ENCODE data around the gene FAM149B1. TPM values are rescaled to one million over a fixed set of nuclear protein-coding genes. Genes with fewer than 3 reads are reported as not detected.

The FAM149B1 gene
- total RNA-seq, 1 donor from 2014 or later: 23.5 TPM

GRCh38 chr10:73205081-73205480, 37.2 kb downstream of the FAM149B1 start:
- DNase-seq: no peak
- Histone ChIP-seq H3K36me3 (peaks cover 12% of the 10 kb centered on the region), H3K9me3 (no peaks in the 10 kb centered on the region), H3K27ac (no peak overlapping the region), H3K4me3 (no peak overlapping the region), H3K4me1 (no peaks in the 10 kb centered on the region), H3K27me3 (ENCODE audit: low read depth) (no peaks in the 10 kb centered on the region)
- no peak for ATAC-seq
- intact Hi-C loops (cut with DNase I): no loop called here
- no peak for TF ChIP-seq CTCF (IDR thresholded peaks at IDR 0.05)

- H3K4me3 ChIP-seq: no peak overlapping the region
- DNase-seq (no peak), ATAC-seq (peak; percentile 46 to 51)
- H3K36me3 ChIP-seq: peaks cover 15% of the 10 kb centered on the region
- intact Hi-C loops (cut with DNase I): no loop called here
- H3K9me3 ChIP-seq: no peaks in the 10 kb centered on the region
- no peaks in the 10 kb centered on the region for H3K27me3 ChIP-seq (ENCODE audit: low read depth)
- H3K27ac ChIP-seq: no peak overlapping the region
- no peak for TF ChIP-seq CTCF (IDR thresholded peaks at IDR 0.05)
- H3K4me1 ChIP-seq: no peaks in the 10 kb centered on the region
Observed at GRCh38 chr10:73205890-73206289, 38.0 kb downstream of the FAM149B1 start.

GRCh38 chr10:73206385-73206784, 38.5 kb downstream of the FAM149B1 start:
- TF ChIP-seq CTCF (IDR thresholded peaks at IDR 0.05): no peak
- H3K36me3 ChIP-seq: peaks cover 16% of the 10 kb centered on the region
- H3K27ac ChIP-seq: no peak overlapping the region
- DNase-seq (no peak), ATAC-seq (no peak)
- no peaks in the 10 kb centered on the region for H3K9me3 ChIP-seq
- intact Hi-C loops (cut with DNase I): no loop called here
- H3K4me3 ChIP-seq: no peak overlapping the region
- no peaks in the 10 kb centered on the region for H3K4me1 ChIP-seq
- H3K27me3 ChIP-seq (ENCODE audit: low read depth): no peaks in the 10 kb centered on the region

- Histone ChIP-seq H3K36me3 (peaks cover 16% of the 10 kb centered on the region), H3K4me3 (no peak overlapping the region), H3K4me1 (no peaks in the 10 kb centered on the region), H3K9me3 (no peaks in the 10 kb centered on the region), H3K27ac (no peak overlapping the region), H3K27me3 (ENCODE audit: low read depth) (no peaks in the 10 kb centered on the region)
- intact Hi-C loops (cut with DNase I): no loop called here
- TF ChIP-seq CTCF (IDR thresholded peaks at IDR 0.05): no peak
- ATAC-seq (no peak), DNase-seq (no peak)
Observed at GRCh38 chr10:73207883-73208282, 40.0 kb downstream of the FAM149B1 start.

- ATAC-seq (no peak), DNase-seq (no peak)
- H3K36me3 ChIP-seq: peaks cover 16% of the 10 kb centered on the region
- H3K4me3 ChIP-seq: no peak overlapping the region
- intact Hi-C loops (cut with DNase I): no loop called here
- TF ChIP-seq CTCF (IDR thresholded peaks at IDR 0.05): no peak
- no peaks in the 10 kb centered on the region for H3K4me1 ChIP-seq
- no peaks in the 10 kb centered on the region for H3K9me3 ChIP-seq
- H3K27ac ChIP-seq: no peak overlapping the region
- no peaks in the 10 kb centered on the region for H3K27me3 ChIP-seq (ENCODE audit: low read depth)
Observed at GRCh38 chr10:73209705-73210104, 41.8 kb downstream of the FAM149B1 start.
